IMR-90 (cell line): ENCODE measurements around the gene IL15RA.

Source experiments
- POLR2A ChIP-seq: IDR thresholded peaks from 2 replicates; pipeline ENCODE4 v1.6.1; 2012; ENCODE audit warnings: mild to moderate bottlenecking, low read depth, low read length
- RCOR1 ChIP-seq: IDR thresholded peaks from 2 replicates; pipeline ENCODE4 v1.6.1; 2012; ENCODE audit warnings: mild to moderate bottlenecking, low read length, improper control_type of control experiment; ENCODE audit not compliant: insufficient replicate concordance
- TF ChIP-seq, protein P1 (sequence below): conservative IDR thresholded peaks from 2 replicates; pipeline ENCODE4 v1.5.1; 2012; ENCODE audit warnings: mild to moderate bottlenecking, low read depth, low read length, improper control_type of control experiment
- TF ChIP-seq, protein P2 (sequence below): fragments of 150-350 bp; IDR thresholded peaks from 2 replicates; pipeline ENCODE4 v1.6.1; 2017; ENCODE audit warnings: mild to moderate bottlenecking, antibody characterized with exemption, low read length, low read depth

- TF ChIP-seq, protein P1, sequence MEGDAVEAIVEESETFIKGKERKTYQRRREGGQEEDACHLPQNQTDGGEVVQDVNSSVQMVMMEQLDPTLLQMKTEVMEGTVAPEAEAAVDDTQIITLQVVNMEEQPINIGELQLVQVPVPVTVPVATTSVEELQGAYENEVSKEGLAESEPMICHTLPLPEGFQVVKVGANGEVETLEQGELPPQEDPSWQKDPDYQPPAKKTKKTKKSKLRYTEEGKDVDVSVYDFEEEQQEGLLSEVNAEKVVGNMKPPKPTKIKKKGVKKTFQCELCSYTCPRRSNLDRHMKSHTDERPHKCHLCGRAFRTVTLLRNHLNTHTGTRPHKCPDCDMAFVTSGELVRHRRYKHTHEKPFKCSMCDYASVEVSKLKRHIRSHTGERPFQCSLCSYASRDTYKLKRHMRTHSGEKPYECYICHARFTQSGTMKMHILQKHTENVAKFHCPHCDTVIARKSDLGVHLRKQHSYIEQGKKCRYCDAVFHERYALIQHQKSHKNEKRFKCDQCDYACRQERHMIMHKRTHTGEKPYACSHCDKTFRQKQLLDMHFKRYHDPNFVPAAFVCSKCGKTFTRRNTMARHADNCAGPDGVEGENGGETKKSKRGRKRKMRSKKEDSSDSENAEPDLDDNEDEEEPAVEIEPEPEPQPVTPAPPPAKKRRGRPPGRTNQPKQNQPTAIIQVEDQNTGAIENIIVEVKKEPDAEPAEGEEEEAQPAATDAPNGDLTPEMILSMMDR = peak; percentile 66
- TF ChIP-seq POLR2A (no peak), RCOR1 (no peak)
- TF ChIP-seq, protein P2, sequence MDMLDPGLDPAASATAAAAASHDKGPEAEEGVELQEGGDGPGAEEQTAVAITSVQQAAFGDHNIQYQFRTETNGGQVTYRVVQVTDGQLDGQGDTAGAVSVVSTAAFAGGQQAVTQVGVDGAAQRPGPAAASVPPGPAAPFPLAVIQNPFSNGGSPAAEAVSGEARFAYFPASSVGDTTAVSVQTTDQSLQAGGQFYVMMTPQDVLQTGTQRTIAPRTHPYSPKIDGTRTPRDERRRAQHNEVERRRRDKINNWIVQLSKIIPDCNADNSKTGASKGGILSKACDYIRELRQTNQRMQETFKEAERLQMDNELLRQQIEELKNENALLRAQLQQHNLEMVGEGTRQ = no peak
These were observed 28.2 kb downstream of the IL15RA start for GRCh38 chr10:5949009-5949759.
